ENCODE results near the gene FBXW4.

GRCh38 chr10:101639141-101639900 is 55.6 kb downstream of the FBXW4 start:
- TF ChIP-seq CTCF (IDR thresholded peaks at IDR 0.05; ENCODE audit: insufficient read depth, low read depth, low read length) = no peak
- no peak for TF ChIP-seq EZH2 (IDR thresholded peaks at IDR 0.05; ENCODE audit: insufficient read depth, low read length)

All from astrocyte (in vitro differentiated cells and primary cell).